H9 (cell line): ENCODE measurements around the gene SLC35F3. TPM values are rescaled to one million over a fixed set of nuclear protein-coding genes. Genes with fewer than 3 reads are reported as not detected.

Experiments used
- DNase-seq: peaks from one replicate; pipeline ENCODE4 v3.0.0-alpha.2; 2017
- H2AFZ ChIP-seq: one replicate; pipeline ENCODE4 v1.6.1; 2013; ENCODE audit warnings: mild to moderate bottlenecking, low read length, control low read depth, moderate library complexity
- H2AK5ac ChIP-seq: 2 replicates; pipeline ENCODE4 v1.6.1; 2013; ENCODE audit warnings: low read length, control low read depth, mixed read lengths; ENCODE audit not compliant: insufficient read length
- H2BK120ac ChIP-seq: one replicate; pipeline ENCODE4 v1.6.1; 2013; ENCODE audit warnings: low read depth, mild to moderate bottlenecking, low read length, control low read depth, inconsistent platforms; ENCODE audit not compliant: poor library complexity, severe bottlenecking
- H2BK12ac ChIP-seq: 2 replicates; pipeline ENCODE4 v1.6.1; 2013; ENCODE audit warnings: low read length, control low read depth, mixed read lengths, low read depth; ENCODE audit not compliant: insufficient read length
- H2BK15ac ChIP-seq: 2 replicates; pipeline ENCODE4 v1.6.1; 2013; ENCODE audit warnings: low read depth, low read length, control low read depth
- H2BK20ac ChIP-seq: one replicate; pipeline ENCODE4 v1.6.1; 2013; ENCODE audit warnings: low read depth, mild to moderate bottlenecking, low read length, control low read depth, inconsistent platforms; ENCODE audit not compliant: poor library complexity, severe bottlenecking
- H2BK5ac ChIP-seq: 2 replicates; pipeline ENCODE4 v1.6.1; 2013; ENCODE audit warnings: low read length, control low read depth, mixed read lengths; ENCODE audit not compliant: insufficient read length
- H3K14ac ChIP-seq: 2 replicates; pipeline ENCODE4 v1.6.1; 2013; ENCODE audit warnings: low read length, control low read depth; ENCODE audit not compliant: insufficient read depth
- H3K18ac ChIP-seq: 2 replicates; pipeline ENCODE4 v1.6.1; 2013; ENCODE audit warnings: low read depth, mild to moderate bottlenecking, mixed read lengths, low read length, control low read depth; ENCODE audit not compliant: insufficient read length
- H3K23ac ChIP-seq: 2 replicates; pipeline ENCODE4 v1.6.1; 2013; ENCODE audit warnings: low read length, control low read depth, mixed read lengths, low read depth; ENCODE audit not compliant: insufficient read length
- H3K23me2 ChIP-seq: 2 replicates; pipeline ENCODE4 v1.6.1; 2013; ENCODE audit warnings: low read depth, mild to moderate bottlenecking, mixed read lengths, low read length, control low read depth; ENCODE audit not compliant: insufficient read length, poor library complexity, severe bottlenecking
- H3K27ac ChIP-seq: 2 replicates; pipeline ENCODE4 v1.5.1; 2013; ENCODE audit warnings: low read length, control low read depth, mixed read lengths, low read depth; ENCODE audit not compliant: insufficient read length
- H3K27me3 ChIP-seq: 2 replicates; pipeline ENCODE4 v1.6.1; 2013; ENCODE audit warnings: low read length, control low read depth, inconsistent platforms; ENCODE audit not compliant: insufficient read depth
- H3K4ac ChIP-seq: 2 replicates; pipeline ENCODE4 v1.6.1; 2013; ENCODE audit warnings: low read depth, mild to moderate bottlenecking, control low read depth, inconsistent platforms, low read length, moderate library complexity
- H3K4me1 ChIP-seq: 2 replicates; pipeline ENCODE4 v1.6.1; 2013; ENCODE audit warnings: low read length, control low read depth, inconsistent platforms; ENCODE audit not compliant: insufficient read depth
- H3K4me2 ChIP-seq: 2 replicates; pipeline ENCODE4 v1.6.1; 2013; ENCODE audit warnings: low read length, control low read depth, mixed read lengths; ENCODE audit not compliant: insufficient read length, insufficient read depth
- H3K56ac ChIP-seq: 2 replicates; pipeline ENCODE4 v1.6.1; 2013; ENCODE audit warnings: low read depth, mild to moderate bottlenecking, mixed read lengths, low read length, control low read depth; ENCODE audit not compliant: insufficient read length
- H3K79me1 ChIP-seq: 2 replicates; pipeline ENCODE4 v1.6.1; 2013; ENCODE audit warnings: low read depth, mild to moderate bottlenecking, moderate library complexity, low read length, control low read depth, inconsistent platforms; ENCODE audit not compliant: insufficient read depth, poor library complexity, severe bottlenecking
- H3K79me2 ChIP-seq: 2 replicates; pipeline ENCODE4 v1.6.1; 2013; ENCODE audit warnings: low read length, control low read depth, inconsistent platforms; ENCODE audit not compliant: insufficient read depth
- H3K9ac ChIP-seq: 2 replicates; pipeline ENCODE4 v1.6.1; 2013; ENCODE audit warnings: low read length, control low read depth, mixed read lengths; ENCODE audit not compliant: insufficient read length; ENCODE audit errors: extremely low read depth
- H3K9me3 ChIP-seq: one replicate; pipeline ENCODE4 v1.6.1; 2013; ENCODE audit warnings: low read depth, low read length, inconsistent platforms; ENCODE audit not compliant: control insufficient read depth
- H3T11ph ChIP-seq: one replicate; pipeline ENCODE4 v1.6.1; 2013; ENCODE audit warnings: mild to moderate bottlenecking, low read length, control low read depth, inconsistent platforms
- H4K20me1 ChIP-seq: one replicate; pipeline ENCODE4 v1.6.1; 2013; ENCODE audit not compliant: control insufficient read depth, insufficient read length, insufficient read depth
- H4K5ac ChIP-seq: 2 replicates; pipeline ENCODE4 v1.6.1; 2013; ENCODE audit warnings: low read depth, mild to moderate bottlenecking, mixed read lengths, low read length, control low read depth; ENCODE audit not compliant: insufficient read length
- H4K8ac ChIP-seq: replicated peaks from 2 replicates; pipeline ENCODE4 v1.6.1; 2013; ENCODE audit warnings: low read length, control low read depth, mixed read lengths, low read depth; ENCODE audit not compliant: insufficient read length
- H4K91ac ChIP-seq: 2 replicates; pipeline ENCODE4 v1.6.1; 2013; ENCODE audit warnings: low read depth, mild to moderate bottlenecking, moderate library complexity, mixed read lengths, low read length, control low read depth; ENCODE audit not compliant: insufficient read length
- H3K27ac Mint-ChIP-seq, 3 experiments: 2 replicates in 2 of 3; 3 replicates in 1 of 3; pipeline ENCODE4 v1.8.0; 2020 to 2021; ENCODE audit warnings: mixed read lengths in 3 of 3, mild to moderate bottlenecking in 1 of 3, moderate library complexity in 1 of 3
- H3K27me3 Mint-ChIP-seq: 2 replicates; pipeline ENCODE4 v1.8.0; 2021; ENCODE audit warnings: low read depth, mild to moderate bottlenecking, moderate library complexity, mixed read lengths
- H3K36me3 Mint-ChIP-seq, 3 experiments: 2 replicates in 2 of 3; 3 replicates in 1 of 3; pipeline ENCODE4 v1.8.0; 2020 to 2021; ENCODE audit warnings: low read depth in 3 of 3, mixed read lengths in 3 of 3; ENCODE audit not compliant: insufficient read depth in 1 of 3
- H3K4me1 Mint-ChIP-seq, 2 experiments: 2 replicates each; pipeline ENCODE4 v1.8.0; 2020; ENCODE audit warnings: mixed read lengths in 2 of 2
- H3K4me3 Mint-ChIP-seq, 2 experiments: 2 replicates in 1 of 2; 3 replicates in 1 of 2; pipeline ENCODE4 v1.8.0; 2020 to 2021; ENCODE audit warnings: mild to moderate bottlenecking in 2 of 2, mixed read lengths in 2 of 2, moderate library complexity in 1 of 2
- H3K9me3 Mint-ChIP-seq, 2 experiments: 2 replicates in 1 of 2; 3 replicates in 1 of 2; pipeline ENCODE4 v1.8.0; 2020; ENCODE audit warnings: mild to moderate bottlenecking in 2 of 2, mixed read lengths in 2 of 2, moderate library complexity in 1 of 2
- CTCF ChIP-seq: fragments of 200-600 bp; sonication (generic); conservative IDR thresholded peaks from 3 replicates; pipeline ENCODE4 v1.8.0; 2021; ENCODE audit warnings: antibody characterized with exemption, mild to moderate bottlenecking
- total RNA-seq: library from RNA; stranded (reverse); gene quantifications from 2 replicates; pipeline ENCODE4 v1.2.1, GENCODE V29; 2021

SLC35F3 gene
- total RNA-seq, 1 experiment from 2014 or later = 0.81 TPM

DNA sequence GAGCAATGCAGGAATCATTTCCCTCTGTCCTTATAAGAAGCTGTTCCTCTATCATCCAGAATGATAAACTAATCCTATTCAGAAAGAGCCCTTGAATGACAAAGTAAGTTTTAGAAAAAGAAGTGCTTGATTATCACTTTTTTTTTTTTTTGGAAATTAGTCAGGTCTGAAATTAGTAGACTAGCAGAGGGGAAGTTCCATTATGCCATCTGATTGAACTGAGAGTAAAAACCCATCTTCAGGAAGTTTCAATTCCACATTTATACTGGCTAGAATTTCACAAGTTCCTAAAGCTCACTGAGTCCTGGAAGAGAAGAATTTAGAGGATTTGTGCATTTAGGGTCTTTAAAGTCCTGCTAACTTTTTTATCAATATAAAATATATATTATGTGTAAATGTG, 340.0 kb downstream of the SLC35F3 start:
- Histone ChIP-seq H3K56ac (no peak overlapping the region), H3K27ac (no peak overlapping the region), H3K79me1 (no peaks in the 10 kb centered on the region), H4K8ac (no peak overlapping the region), H2BK5ac (no peak overlapping the region), H3K27me3 (no peaks in the 10 kb centered on the region), H2BK15ac (no peak overlapping the region), H4K5ac (no peak overlapping the region), H3K4ac (no peak overlapping the region), H2BK120ac (no peak overlapping the region), H3K18ac (no peak overlapping the region), H2AFZ (no peak overlapping the region), H4K20me1 (no peaks in the 10 kb centered on the region), H3K4me2 (no peak overlapping the region), H4K91ac (no peak overlapping the region), H3K9ac (no peak overlapping the region), H2BK20ac (no peak overlapping the region), H3K79me2 (no peaks in the 10 kb centered on the region), H3K23me2 (no peaks in the 10 kb centered on the region), H3K4me1 (no peaks in the 10 kb centered on the region), H2AK5ac (no peak overlapping the region), H2BK12ac (no peak overlapping the region), H3T11ph (no peak overlapping the region), H3K23ac (no peak overlapping the region), H3K9me3 (no peaks in the 10 kb centered on the region), H3K14ac (no peak overlapping the region)
- peaks cover 12 to 13% of the 10 kb centered on the region in 2 experiments for H3K9me3 Mint-ChIP-seq
- peaks cover 4 to 14% (median 6%) of the 10 kb centered on the region in 3 experiments for H3K36me3 Mint-ChIP-seq
- H3K27me3 Mint-ChIP-seq = peaks cover 4% of the 10 kb centered on the region
- TF ChIP-seq CTCF = no peak
- H3K27ac Mint-ChIP-seq = no peak overlapping the region; a peak in 1 of 7 replicates
- DNase-seq = no peak
- peaks cover 0 to 4% of the 10 kb centered on the region in 2 experiments; a peak in 2 of 4 replicates for H3K4me1 Mint-ChIP-seq
- no peak overlapping the region for H3K4me3 Mint-ChIP-seq
